ENCODE measurements around the gene C2orf68.

DNA sequence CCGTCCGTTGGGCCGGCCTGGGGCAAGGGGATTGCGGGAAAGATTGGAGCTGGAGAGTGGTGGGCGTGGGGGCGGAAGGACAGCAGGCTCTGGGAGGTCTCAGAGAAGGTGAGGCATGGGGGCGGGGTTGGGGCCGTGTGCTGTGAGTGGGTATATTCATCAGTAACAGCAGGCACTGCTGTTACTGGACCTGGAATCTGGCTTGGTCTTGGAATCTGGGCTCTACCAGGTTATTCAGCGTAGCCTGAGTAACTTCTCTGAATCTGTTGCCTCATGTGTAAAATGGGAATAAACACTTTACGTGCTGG, 15.9 kb downstream of the C2orf68 start:
- no peak for TF ChIP-seq CTCF (optimal IDR thresholded peaks at IDR 0.05 in 1 of 3, IDR thresholded peaks at IDR 0.05 in 1 of 3, conservative IDR thresholded peaks at IDR 0.05 in 1 of 3; ENCODE audit: extremely low read depth in 1 of 3, insufficient read depth in 2 of 3, low read length in 3 of 3)
- no peak for TF ChIP-seq EZH2 (IDR thresholded peaks at IDR 0.05; ENCODE audit: low read length)

Measured in keratinocyte (primary cell).